H9 (cell line): ENCODE measurements around the gene CXCR5. TPM values are rescaled to one million over a fixed set of nuclear protein-coding genes. Genes with fewer than 3 reads are reported as not detected.

Experiments
- DNase-seq: peaks from one replicate; pipeline ENCODE4 v3.0.0-alpha.2; 2017
- H2AFZ ChIP-seq: one replicate; pipeline ENCODE4 v1.6.1; 2013; ENCODE audit warnings: mild to moderate bottlenecking, low read length, control low read depth, moderate library complexity
- H2AK5ac ChIP-seq: 2 replicates; pipeline ENCODE4 v1.6.1; 2013; ENCODE audit warnings: low read length, control low read depth, mixed read lengths; ENCODE audit not compliant: insufficient read length
- H2BK120ac ChIP-seq: one replicate; pipeline ENCODE4 v1.6.1; 2013; ENCODE audit warnings: low read depth, mild to moderate bottlenecking, low read length, control low read depth, inconsistent platforms; ENCODE audit not compliant: poor library complexity, severe bottlenecking
- H2BK12ac ChIP-seq: 2 replicates; pipeline ENCODE4 v1.6.1; 2013; ENCODE audit warnings: low read length, control low read depth, mixed read lengths, low read depth; ENCODE audit not compliant: insufficient read length
- H2BK15ac ChIP-seq: 2 replicates; pipeline ENCODE4 v1.6.1; 2013; ENCODE audit warnings: low read depth, low read length, control low read depth
- H2BK20ac ChIP-seq: one replicate; pipeline ENCODE4 v1.6.1; 2013; ENCODE audit warnings: low read depth, mild to moderate bottlenecking, low read length, control low read depth, inconsistent platforms; ENCODE audit not compliant: poor library complexity, severe bottlenecking
- H2BK5ac ChIP-seq: 2 replicates; pipeline ENCODE4 v1.6.1; 2013; ENCODE audit warnings: low read length, control low read depth, mixed read lengths; ENCODE audit not compliant: insufficient read length
- H3K14ac ChIP-seq: 2 replicates; pipeline ENCODE4 v1.6.1; 2013; ENCODE audit warnings: low read length, control low read depth; ENCODE audit not compliant: insufficient read depth
- H3K18ac ChIP-seq: 2 replicates; pipeline ENCODE4 v1.6.1; 2013; ENCODE audit warnings: low read depth, mild to moderate bottlenecking, mixed read lengths, low read length, control low read depth; ENCODE audit not compliant: insufficient read length
- H3K23ac ChIP-seq: 2 replicates; pipeline ENCODE4 v1.6.1; 2013; ENCODE audit warnings: low read length, control low read depth, mixed read lengths, low read depth; ENCODE audit not compliant: insufficient read length
- H3K23me2 ChIP-seq: 2 replicates; pipeline ENCODE4 v1.6.1; 2013; ENCODE audit warnings: low read depth, mild to moderate bottlenecking, mixed read lengths, low read length, control low read depth; ENCODE audit not compliant: insufficient read length, poor library complexity, severe bottlenecking
- H3K27ac ChIP-seq: 2 replicates; pipeline ENCODE4 v1.5.1; 2013; ENCODE audit warnings: low read length, control low read depth, mixed read lengths, low read depth; ENCODE audit not compliant: insufficient read length
- H3K27me3 ChIP-seq: 2 replicates; pipeline ENCODE4 v1.6.1; 2013; ENCODE audit warnings: low read length, control low read depth, inconsistent platforms; ENCODE audit not compliant: insufficient read depth
- H3K4ac ChIP-seq: 2 replicates; pipeline ENCODE4 v1.6.1; 2013; ENCODE audit warnings: low read depth, mild to moderate bottlenecking, control low read depth, inconsistent platforms, low read length, moderate library complexity
- H3K4me1 ChIP-seq: 2 replicates; pipeline ENCODE4 v1.6.1; 2013; ENCODE audit warnings: low read length, control low read depth, inconsistent platforms; ENCODE audit not compliant: insufficient read depth
- H3K4me2 ChIP-seq: 2 replicates; pipeline ENCODE4 v1.6.1; 2013; ENCODE audit warnings: low read length, control low read depth, mixed read lengths; ENCODE audit not compliant: insufficient read length, insufficient read depth
- H3K56ac ChIP-seq: 2 replicates; pipeline ENCODE4 v1.6.1; 2013; ENCODE audit warnings: low read depth, mild to moderate bottlenecking, mixed read lengths, low read length, control low read depth; ENCODE audit not compliant: insufficient read length
- H3K79me1 ChIP-seq: 2 replicates; pipeline ENCODE4 v1.6.1; 2013; ENCODE audit warnings: low read depth, mild to moderate bottlenecking, moderate library complexity, low read length, control low read depth, inconsistent platforms; ENCODE audit not compliant: insufficient read depth, poor library complexity, severe bottlenecking
- H3K79me2 ChIP-seq: 2 replicates; pipeline ENCODE4 v1.6.1; 2013; ENCODE audit warnings: low read length, control low read depth, inconsistent platforms; ENCODE audit not compliant: insufficient read depth
- H3K9ac ChIP-seq: 2 replicates; pipeline ENCODE4 v1.6.1; 2013; ENCODE audit warnings: low read length, control low read depth, mixed read lengths; ENCODE audit not compliant: insufficient read length; ENCODE audit errors: extremely low read depth
- H3K9me3 ChIP-seq: one replicate; pipeline ENCODE4 v1.6.1; 2013; ENCODE audit warnings: low read depth, low read length, inconsistent platforms; ENCODE audit not compliant: control insufficient read depth
- H3T11ph ChIP-seq: one replicate; pipeline ENCODE4 v1.6.1; 2013; ENCODE audit warnings: mild to moderate bottlenecking, low read length, control low read depth, inconsistent platforms
- H4K20me1 ChIP-seq: one replicate; pipeline ENCODE4 v1.6.1; 2013; ENCODE audit not compliant: control insufficient read depth, insufficient read length, insufficient read depth
- H4K5ac ChIP-seq: 2 replicates; pipeline ENCODE4 v1.6.1; 2013; ENCODE audit warnings: low read depth, mild to moderate bottlenecking, mixed read lengths, low read length, control low read depth; ENCODE audit not compliant: insufficient read length
- H4K8ac ChIP-seq: replicated peaks from 2 replicates; pipeline ENCODE4 v1.6.1; 2013; ENCODE audit warnings: low read length, control low read depth, mixed read lengths, low read depth; ENCODE audit not compliant: insufficient read length
- H4K91ac ChIP-seq: 2 replicates; pipeline ENCODE4 v1.6.1; 2013; ENCODE audit warnings: low read depth, mild to moderate bottlenecking, moderate library complexity, mixed read lengths, low read length, control low read depth; ENCODE audit not compliant: insufficient read length
- H3K27ac Mint-ChIP-seq, 3 experiments: 2 replicates in 2 of 3; 3 replicates in 1 of 3; pipeline ENCODE4 v1.8.0; 2020 to 2021; ENCODE audit warnings: mixed read lengths in 3 of 3, mild to moderate bottlenecking in 1 of 3, moderate library complexity in 1 of 3
- H3K27me3 Mint-ChIP-seq: 2 replicates; pipeline ENCODE4 v1.8.0; 2021; ENCODE audit warnings: low read depth, mild to moderate bottlenecking, moderate library complexity, mixed read lengths
- H3K36me3 Mint-ChIP-seq, 3 experiments: 2 replicates in 2 of 3; 3 replicates in 1 of 3; pipeline ENCODE4 v1.8.0; 2020 to 2021; ENCODE audit warnings: low read depth in 3 of 3, mixed read lengths in 3 of 3; ENCODE audit not compliant: insufficient read depth in 1 of 3
- H3K4me1 Mint-ChIP-seq, 2 experiments: 2 replicates each; pipeline ENCODE4 v1.8.0; 2020; ENCODE audit warnings: mixed read lengths in 2 of 2
- H3K4me3 Mint-ChIP-seq, 2 experiments: 2 replicates in 1 of 2; 3 replicates in 1 of 2; pipeline ENCODE4 v1.8.0; 2020 to 2021; ENCODE audit warnings: mild to moderate bottlenecking in 2 of 2, mixed read lengths in 2 of 2, moderate library complexity in 1 of 2
- H3K9me3 Mint-ChIP-seq, 2 experiments: 2 replicates in 1 of 2; 3 replicates in 1 of 2; pipeline ENCODE4 v1.8.0; 2020; ENCODE audit warnings: mild to moderate bottlenecking in 2 of 2, mixed read lengths in 2 of 2, moderate library complexity in 1 of 2
- CTCF ChIP-seq: fragments of 200-600 bp; sonication (generic); conservative IDR thresholded peaks from 3 replicates; pipeline ENCODE4 v1.8.0; 2021; ENCODE audit warnings: antibody characterized with exemption, mild to moderate bottlenecking
- WGBS: extraction: QIAGEN DNeasy Blood & Tissue Kit; methylation state at CpG from one replicate; pipeline ENCODE4 v1.1.7; 2013; ENCODE audit warnings: missing lambda C conversion rate, low lambda C conversion rate, mixed read lengths; ENCODE audit not compliant: insufficient read length; ENCODE audit errors: extremely low coverage; 5-methylcytosine and 5-hydroxymethylcytosine counted together
- total RNA-seq: library from RNA; stranded (reverse); gene quantifications from 2 replicates; pipeline ENCODE4 v1.2.1, GENCODE V29; 2021

The CXCR5 gene
- total RNA-seq, 1 experiment from 2014 or later = 0.07 TPM

- H2BK12ac ChIP-seq = no peak overlapping the region
- no peak overlapping the region for H3K18ac ChIP-seq
- no peaks in the 10 kb centered on the region for H3K23me2 ChIP-seq
- no peak overlapping the region for H3K4ac ChIP-seq
- Mint-ChIP-seq H3K27me3 (peaks cover 35% of the 10 kb centered on the region), H3K9me3 (no peaks in the 10 kb centered on the region; a peak in 1 of 5 replicates), H3K27ac (no peak overlapping the region), H3K36me3 (peaks cover 0 to 7% (median 5%) of the 10 kb centered on the region in 3 experiments; a peak in 3 of 7 replicates), H3K4me1 (peaks cover 27 to 28% of the 10 kb centered on the region in 2 experiments), H3K4me3 (no peak overlapping the region)
- no peak overlapping the region for H3K14ac ChIP-seq
- no peak overlapping the region for H4K91ac ChIP-seq
- no peaks in the 10 kb centered on the region for H3K9me3 ChIP-seq
- no peak overlapping the region for H4K5ac ChIP-seq
- no peak overlapping the region for H4K8ac ChIP-seq
- H2BK15ac ChIP-seq = no peak overlapping the region
- no peak overlapping the region for H2BK20ac ChIP-seq
- H3K79me2 ChIP-seq = no peaks in the 10 kb centered on the region
- no peak overlapping the region for H3K9ac ChIP-seq
- H3K27ac ChIP-seq = no peak overlapping the region
- no peak overlapping the region for H2AK5ac ChIP-seq
- H3K23ac ChIP-seq = no peak overlapping the region
- no peak for DNase-seq
- TF ChIP-seq CTCF = no peak
- H3K4me2 ChIP-seq = no peak overlapping the region
- H2BK5ac ChIP-seq = no peak overlapping the region
- H2AFZ ChIP-seq = no peak overlapping the region
- H4K20me1 ChIP-seq = peaks cover 3% of the 10 kb centered on the region
- H3K4me1 ChIP-seq = peaks cover 7% of the 10 kb centered on the region; the same call in 1 of the 2 replicates
- H3T11ph ChIP-seq = no peak overlapping the region
- no peak overlapping the region for H2BK120ac ChIP-seq
- WGBS = no CpG with 5 or more reads among the region's 5 CpGs
- H3K79me1 ChIP-seq = no peaks in the 10 kb centered on the region
- H3K27me3 ChIP-seq = no peaks in the 10 kb centered on the region; the same call in 1 of the 2 replicates
- H3K56ac ChIP-seq = no peak overlapping the region
Measured at GRCh38 chr11:118889797-118890196, 6.1 kb downstream of the CXCR5 start.
